Uterus (tissue), 4 donors: Measurements from ENCODE around the gene PRSS33. TPM values are rescaled to one million over a fixed set of nuclear protein-coding genes. Genes with fewer than 3 reads are reported as not detected.

Source experiments
- DNase-seq, 2 donors: peaks; one replicate each; pipeline ENCODE4 v3.0.0-alpha.2; 2019 to 2020
- H3K27ac ChIP-seq, 2 donors: fragments of 200-600 bp; sonication (generic); 1 replicate in 1 of 2; 2 replicates in 1 of 2; pipeline ENCODE4 v1.5.1; 2016 to 2018
- H3K27me3 ChIP-seq, 2 donors: fragments of 200-600 bp; sonication (generic); one replicate each; pipeline ENCODE4 v1.5.1; 2018 to 2019; ENCODE audit warnings: control low read depth in 1 of 2
- H3K36me3 ChIP-seq, 2 donors: fragments of 200-600 bp; sonication (generic); one replicate each; pipeline ENCODE4 v1.5.1; 2019; ENCODE audit warnings: control low read depth in 1 of 2
- H3K4me1 ChIP-seq, 2 donors: fragments of 200-600 bp; sonication (generic); one replicate each; pipeline ENCODE4 v1.5.1; 2018 to 2019; ENCODE audit warnings: control low read depth in 1 of 2
- H3K4me3 ChIP-seq, 2 donors: fragments of 200-600 bp; sonication (generic); 1 replicate in 1 of 2; 2 replicates in 1 of 2; pipeline ENCODE4 v1.5.1; 2018 to 2019; ENCODE audit warnings: mild to moderate bottlenecking in 1 of 2
- H3K9me3 ChIP-seq, 2 donors: fragments of 200-600 bp; sonication (generic); one replicate each; pipeline ENCODE4 v1.5.1; 2019; ENCODE audit warnings: control low read depth in 1 of 2
- CTCF ChIP-seq, 4 experiments: fragments of 200-600 bp in 2 of 4; fragments of 450-650 bp in 2 of 4; sonication (generic) in 2 of 4; IDR thresholded peaks; one replicate each; pipeline ENCODE4 v1.5.1; 2016 to 2019; ENCODE audit warnings: antibody characterized with exemption in 4 of 4, mild to moderate bottlenecking in 2 of 4, moderate library complexity in 1 of 4
- POLR2A ChIP-seq, 2 donors: fragments of 450-650 bp; IDR thresholded peaks; one replicate each; pipeline ENCODE4 v1.6.1; 2016; ENCODE audit warnings: antibody characterized with exemption in 2 of 2, mild to moderate bottlenecking in 1 of 2, moderate library complexity in 1 of 2
- intact Hi-C: fragments of 100-400 bp; cut with DNase I; formaldehyde crosslinking; loops from one replicate; pipeline ENCODE4 v1.15.1; 2023; ENCODE audit warnings: low total_unique reads
- total RNA-seq, 4 donors: library from RNA; depleted of rRNA in 3 of 4; stranded (reverse); fragments of >200 nt in 3 of 4; gene quantifications; one replicate each; pipeline versions ENCODE4 v1.1.0 to v1.2.4, GENCODE V29; 2014 to 2023
- donor health status: DM: yes; HTN: yes; CAD: no.

PRSS33 gene
- total RNA-seq, 4 donors from 2014 or later = 0.21 TPM; not detected in 3

- TF ChIP-seq POLR2A (IDR thresholded peaks at IDR 0.05) (no peak), CTCF (IDR thresholded peaks at IDR 0.05) (no peak)
- H3K4me1 ChIP-seq = no peaks in the 10 kb centered on the region
- no peak overlapping the region for H3K4me3 ChIP-seq
- no peak overlapping the region for H3K27ac ChIP-seq
- H3K27me3 ChIP-seq = no peaks in the 10 kb centered on the region
- no peaks in the 10 kb centered on the region for H3K36me3 ChIP-seq
- H3K9me3 ChIP-seq = no peaks in the 10 kb centered on the region
- intact Hi-C loops = no loop called here
- DNase-seq = peak in 1 of 2 donors; percentile 4
Measured at GRCh38 chr16:2824626-2825025, 37.3 kb upstream of the PRSS33 start.

- intact Hi-C loops = no loop called here
- TF ChIP-seq CTCF (IDR thresholded peaks at IDR 0.05) = no peak
- DNase-seq = no peak
- Histone ChIP-seq H3K27me3 (no peaks in the 10 kb centered on the region), H3K36me3 (no peaks in the 10 kb centered on the region), H3K27ac (no peak overlapping the region), H3K9me3 (no peaks in the 10 kb centered on the region), H3K4me3 (no peak overlapping the region), H3K4me1 (no peaks in the 10 kb centered on the region)
Measured at GRCh38 chr16:2822496-2822895, 35.1 kb upstream of the PRSS33 start.

GRCh38 chr16:2822158-2822495, 34.8 kb upstream of the PRSS33 start:
- Histone ChIP-seq H3K4me3 (no peak overlapping the region), H3K27me3 (no peaks in the 10 kb centered on the region), H3K9me3 (no peaks in the 10 kb centered on the region), H3K27ac (no peak overlapping the region), H3K36me3 (no peaks in the 10 kb centered on the region), H3K4me1 (no peaks in the 10 kb centered on the region)
- intact Hi-C loops = no loop called here
- TF ChIP-seq CTCF (IDR thresholded peaks at IDR 0.05) (no peak), POLR2A (IDR thresholded peaks at IDR 0.05) (no peak)
- peak in 1 of 2 donors; percentile 4 for DNase-seq

GRCh38 chr16:2821487-2822157, 34.3 kb upstream of the PRSS33 start:
- no peaks in the 10 kb centered on the region for H3K9me3 ChIP-seq
- TF ChIP-seq POLR2A (IDR thresholded peaks at IDR 0.05) (no peak), CTCF (IDR thresholded peaks at IDR 0.05) (no peak)
- no peaks in the 10 kb centered on the region for H3K4me1 ChIP-seq
- no peaks in the 10 kb centered on the region for H3K36me3 ChIP-seq
- no peak overlapping the region for H3K4me3 ChIP-seq
- no peak overlapping the region for H3K27ac ChIP-seq
- intact Hi-C loops = no loop called here
- peak in 1 of 2 donors; percentile 1 for DNase-seq
- H3K27me3 ChIP-seq = no peaks in the 10 kb centered on the region

- TF ChIP-seq CTCF (IDR thresholded peaks at IDR 0.05) (no peak), POLR2A (IDR thresholded peaks at IDR 0.05) (no peak)
- no peaks in the 10 kb centered on the region for H3K27me3 ChIP-seq
- intact Hi-C loops = no loop called here
- H3K4me3 ChIP-seq = no peak overlapping the region
- no peak overlapping the region for H3K27ac ChIP-seq
- no peaks in the 10 kb centered on the region for H3K9me3 ChIP-seq
- H3K36me3 ChIP-seq = no peaks in the 10 kb centered on the region
- DNase-seq = no peak
- no peaks in the 10 kb centered on the region for H3K4me1 ChIP-seq
Measured at GRCh38 chr16:2820836-2821486, 33.6 kb upstream of the PRSS33 start.
